Liver (tissue), 9 donors: ENCODE data around the gene LSMEM2. TPM values are rescaled to one million over a fixed set of nuclear protein-coding genes. Genes with fewer than 3 reads are reported as not detected.

Source experiments
- DNase-seq: peaks from one replicate; pipeline ENCODE4 v3.0.0-alpha.2; 2017; ENCODE audit warnings: low spot score
- H3K27ac ChIP-seq, 2 donors: one replicate each; pipeline ENCODE4 v1.7.0; 2013; ENCODE audit warnings: inconsistent platforms in 2 of 2, low read length in 2 of 2, control low read depth in 1 of 2, low read depth in 1 of 2, mild to moderate bottlenecking in 1 of 2
- H3K27me3 ChIP-seq, 4 donors: one replicate each; pipeline versions ENCODE4 v1.6.1 to v1.7.0; 2013; ENCODE audit warnings: low read length in 3 of 4, inconsistent platforms in 1 of 4, mild to moderate bottlenecking in 1 of 4, moderate library complexity in 1 of 4; ENCODE audit not compliant: control insufficient read depth in 4 of 4, insufficient read depth in 4 of 4
- H3K36me3 ChIP-seq, 4 donors: one replicate each; pipeline versions ENCODE4 v1.6.1 to v1.7.0; 2013; ENCODE audit warnings: low read length in 3 of 4, mild to moderate bottlenecking in 3 of 4, low read depth in 1 of 4, moderate library complexity in 1 of 4; ENCODE audit not compliant: control insufficient read depth in 4 of 4, insufficient read depth in 3 of 4
- H3K4me1 ChIP-seq, 4 donors: one replicate each; pipeline versions ENCODE4 v1.6.1 to v1.7.0; 2013; ENCODE audit warnings: low read length in 3 of 4, mild to moderate bottlenecking in 3 of 4, moderate library complexity in 1 of 4; ENCODE audit not compliant: control insufficient read depth in 4 of 4, insufficient read depth in 4 of 4
- H3K4me3 ChIP-seq, 3 donors: one replicate each; pipeline versions ENCODE4 v1.6.1 to v1.7.0; 2013; ENCODE audit warnings: low read length in 3 of 3, control low read depth in 1 of 3, low read depth in 1 of 3, mild to moderate bottlenecking in 1 of 3
- H3K9ac ChIP-seq, 2 donors: one replicate each; pipeline ENCODE4 v1.7.0; 2013; ENCODE audit warnings: low read length in 2 of 2, mild to moderate bottlenecking in 2 of 2, moderate library complexity in 2 of 2, control low read depth in 1 of 2, low read depth in 1 of 2
- H3K9me3 ChIP-seq, 4 donors: one replicate each; pipeline versions ENCODE4 v1.6.1 to v1.7.0; 2013; ENCODE audit warnings: low read length in 3 of 4; ENCODE audit not compliant: control insufficient read depth in 4 of 4
- EGR1 ChIP-seq, 2 donors: IDR thresholded peaks; 2 replicates each; pipeline ENCODE4 v1.6.1; 2016 to 2018; ENCODE audit warnings: antibody characterized with exemption in 2 of 2, low read depth in 2 of 2
- FOXA1 ChIP-seq: IDR thresholded peaks from 2 replicates; pipeline ENCODE4 v1.6.1; 2016; ENCODE audit warnings: antibody characterized with exemption
- FOXA2 ChIP-seq: IDR thresholded peaks from 2 replicates; pipeline ENCODE4 v1.6.1; 2016; ENCODE audit warnings: antibody characterized with exemption
- GABPA ChIP-seq, 2 donors: IDR thresholded peaks in 1 of 2; conservative IDR thresholded peaks in 1 of 2; 2 replicates each; pipeline ENCODE4 v1.6.1; 2016; ENCODE audit warnings: antibody characterized with exemption in 2 of 2, mild to moderate bottlenecking in 1 of 2, moderate library complexity in 1 of 2
- HNF4A ChIP-seq, 2 donors: conservative IDR thresholded peaks; 2 replicates each; pipeline ENCODE4 v1.6.1; 2016; ENCODE audit warnings: antibody characterized with exemption in 2 of 2, mild to moderate bottlenecking in 2 of 2
- HNF4G ChIP-seq: IDR thresholded peaks from 2 replicates; pipeline ENCODE4 v1.6.1; 2016; ENCODE audit warnings: antibody characterized with exemption
- JUND ChIP-seq, 2 donors: IDR thresholded peaks; 2 replicates each; pipeline ENCODE4 v1.6.1; 2016; ENCODE audit warnings: antibody characterized with exemption in 2 of 2
- MAX ChIP-seq: IDR thresholded peaks from 2 replicates; pipeline ENCODE4 v1.6.1; 2016; ENCODE audit warnings: antibody characterized with exemption
- NR2F2 ChIP-seq: IDR thresholded peaks from 2 replicates; pipeline ENCODE4 v1.6.1; 2016; ENCODE audit warnings: antibody characterized with exemption
- RAD21 ChIP-seq, 2 donors: IDR thresholded peaks; 2 replicates each; pipeline ENCODE4 v1.6.1; 2016; ENCODE audit warnings: antibody characterized with exemption in 2 of 2, mild to moderate bottlenecking in 2 of 2
- RXRA ChIP-seq, 2 donors: IDR thresholded peaks; 2 replicates each; pipeline ENCODE4 v1.6.1; 2017 to 2018; ENCODE audit warnings: antibody characterized with exemption in 2 of 2, mild to moderate bottlenecking in 1 of 2
- SP1 ChIP-seq: IDR thresholded peaks from 2 replicates; pipeline ENCODE4 v1.6.1; 2018; ENCODE audit warnings: antibody characterized with exemption, mild to moderate bottlenecking
- TAF1 ChIP-seq: conservative IDR thresholded peaks from 2 replicates; pipeline ENCODE4 v1.6.1; 2016; ENCODE audit warnings: antibody characterized with exemption, mild to moderate bottlenecking
- YY1 ChIP-seq: IDR thresholded peaks from 2 replicates; pipeline ENCODE4 v1.6.1; 2016; ENCODE audit warnings: antibody characterized with exemption, mild to moderate bottlenecking
- WGBS: extraction: QIAGEN DNeasy Blood & Tissue Kit; methylation state at CpG from one replicate; pipeline ENCODE4 v1.1.7; 2013; 5-methylcytosine and 5-hydroxymethylcytosine counted together
- polyA plus RNA-seq, 2 donors: library from polyadenylated mRNA; stranded (reverse) in 1 of 2; unstranded in 1 of 2; fragments of 200-250 nt in 1 of 2; fragments of >200 nt in 1 of 2; fragmentation: Nextera tagmentation in 1 of 2; extraction: Ambion mirVana in 1 of 2; gene quantifications; one replicate each; pipeline versions ENCODE4 v1.2.1 to v1.2.3, GENCODE V29; 2013 to 2015
- total RNA-seq, 2 donors: library from RNA; depleted of rRNA; stranded (reverse); fragments of >200 nt; gene quantifications; one replicate each; pipeline ENCODE4 v1.2.3, GENCODE V29; 2014
- TF ChIP-seq, protein P1 (sequence below): fragments of 150-350 bp; IDR thresholded peaks from 2 replicates; pipeline ENCODE4 v1.5.1; 2017; ENCODE audit warnings: improper control_type of control experiment, low read depth, low read length; ENCODE audit not compliant: missing input control
- TF ChIP-seq, protein P2 (sequence below): IDR thresholded peaks from 2 replicates; pipeline ENCODE4 v1.6.1; 2016; ENCODE audit warnings: antibody characterized with exemption
- TF ChIP-seq, protein P3 (sequence below): IDR thresholded peaks from 2 replicates; pipeline ENCODE4 v1.6.1; 2016; ENCODE audit warnings: antibody characterized with exemption
- donor health status: healthy.
- donor health status: healthy.
- donor health status: healthy.
- donor health status: healthy.
- donor health status: healthy.

The LSMEM2 gene
- total and polyA plus RNA-seq, 4 donors: 0.03 to 0.08 TPM; not detected in 2

DNA sequence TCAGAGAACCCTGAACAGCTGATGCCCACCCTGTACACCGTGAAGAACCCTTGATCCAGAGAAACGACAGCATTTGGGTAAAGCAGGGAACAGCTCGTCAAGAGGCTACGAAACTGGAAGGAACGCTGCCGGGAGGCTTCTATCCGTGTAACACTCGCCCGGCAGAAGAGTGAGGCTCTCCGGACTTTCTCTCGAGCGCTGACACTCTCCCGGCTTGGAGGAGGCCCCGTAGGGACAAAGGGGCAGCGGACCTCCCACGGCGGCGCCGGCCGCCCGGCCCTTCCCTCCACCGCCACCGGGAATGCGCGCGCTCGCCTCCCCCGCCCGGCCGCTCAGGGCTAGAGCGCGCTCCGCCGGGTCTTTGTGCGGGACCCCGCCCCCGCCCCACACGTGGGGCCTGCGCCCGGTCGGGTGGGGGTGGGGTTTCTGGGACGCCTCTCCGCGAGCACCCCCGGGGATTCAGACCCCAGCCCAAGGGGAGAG lies 42.0 kb downstream of the LSMEM2 start:
- TF ChIP-seq, protein P1, sequence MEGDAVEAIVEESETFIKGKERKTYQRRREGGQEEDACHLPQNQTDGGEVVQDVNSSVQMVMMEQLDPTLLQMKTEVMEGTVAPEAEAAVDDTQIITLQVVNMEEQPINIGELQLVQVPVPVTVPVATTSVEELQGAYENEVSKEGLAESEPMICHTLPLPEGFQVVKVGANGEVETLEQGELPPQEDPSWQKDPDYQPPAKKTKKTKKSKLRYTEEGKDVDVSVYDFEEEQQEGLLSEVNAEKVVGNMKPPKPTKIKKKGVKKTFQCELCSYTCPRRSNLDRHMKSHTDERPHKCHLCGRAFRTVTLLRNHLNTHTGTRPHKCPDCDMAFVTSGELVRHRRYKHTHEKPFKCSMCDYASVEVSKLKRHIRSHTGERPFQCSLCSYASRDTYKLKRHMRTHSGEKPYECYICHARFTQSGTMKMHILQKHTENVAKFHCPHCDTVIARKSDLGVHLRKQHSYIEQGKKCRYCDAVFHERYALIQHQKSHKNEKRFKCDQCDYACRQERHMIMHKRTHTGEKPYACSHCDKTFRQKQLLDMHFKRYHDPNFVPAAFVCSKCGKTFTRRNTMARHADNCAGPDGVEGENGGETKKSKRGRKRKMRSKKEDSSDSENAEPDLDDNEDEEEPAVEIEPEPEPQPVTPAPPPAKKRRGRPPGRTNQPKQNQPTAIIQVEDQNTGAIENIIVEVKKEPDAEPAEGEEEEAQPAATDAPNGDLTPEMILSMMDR: peak; percentile 19
- TF ChIP-seq MAX: no peak
- TF ChIP-seq, protein P2, sequence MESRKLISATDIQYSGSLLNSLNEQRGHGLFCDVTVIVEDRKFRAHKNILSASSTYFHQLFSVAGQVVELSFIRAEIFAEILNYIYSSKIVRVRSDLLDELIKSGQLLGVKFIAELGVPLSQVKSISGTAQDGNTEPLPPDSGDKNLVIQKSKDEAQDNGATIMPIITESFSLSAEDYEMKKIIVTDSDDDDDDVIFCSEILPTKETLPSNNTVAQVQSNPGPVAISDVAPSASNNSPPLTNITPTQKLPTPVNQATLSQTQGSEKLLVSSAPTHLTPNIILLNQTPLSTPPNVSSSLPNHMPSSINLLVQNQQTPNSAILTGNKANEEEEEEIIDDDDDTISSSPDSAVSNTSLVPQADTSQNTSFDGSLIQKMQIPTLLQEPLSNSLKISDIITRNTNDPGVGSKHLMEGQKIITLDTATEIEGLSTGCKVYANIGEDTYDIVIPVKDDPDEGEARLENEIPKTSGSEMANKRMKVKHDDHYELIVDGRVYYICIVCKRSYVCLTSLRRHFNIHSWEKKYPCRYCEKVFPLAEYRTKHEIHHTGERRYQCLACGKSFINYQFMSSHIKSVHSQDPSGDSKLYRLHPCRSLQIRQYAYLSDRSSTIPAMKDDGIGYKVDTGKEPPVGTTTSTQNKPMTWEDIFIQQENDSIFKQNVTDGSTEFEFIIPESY: no peak
- TF ChIP-seq FOXA2: no peak
- Histone ChIP-seq H3K9ac (peak overlapping the region; percentile 86 to 97), H3K4me3 (peak overlapping the region; percentile 81 to 96 (median 95)), H3K27me3 (no peaks in the 10 kb centered on the region), H3K9me3 (no peaks in the 10 kb centered on the region), H3K27ac (peak overlapping the region; percentile 98 to 99), H3K36me3 (peaks cover 0 to 14% (median 4%) of the 10 kb centered on the region in 4 donors), H3K4me1 (peaks cover 15 to 66% (median 53%) of the 10 kb centered on the region in 4 donors)
- WGBS: under 1% methylated on average over 45 of the region's 45 CpGs
- peak; percentile 77 for DNase-seq

GRCh38 chr3:50321336-50322114 lies 42.6 kb downstream of the LSMEM2 start:
- Histone ChIP-seq H3K27me3 (no peaks in the 10 kb centered on the region), H3K27ac (peak overlapping the region; percentile 98 to 99), H3K9ac (peak overlapping the region; percentile 94 to 97), H3K4me1 (peaks cover 15 to 71% (median 53%) of the 10 kb centered on the region in 4 donors), H3K4me3 (peak overlapping the region; percentile 81 to 96 (median 95)), H3K9me3 (no peaks in the 10 kb centered on the region), H3K36me3 (peaks cover 0 to 11% (median 2%) of the 10 kb centered on the region in 4 donors)
- DNase-seq: peak; percentile 88
- WGBS: 2% methylated on average over 59 of the region's 59 CpGs
- TF ChIP-seq JUND (IDR thresholded peaks at IDR 0.05): no peak
- peak; percentile 77 for TF ChIP-seq SP1
- TF ChIP-seq FOXA2: no peak
- peak; percentile 99 for TF ChIP-seq MAX
- TF ChIP-seq, protein P1: peak; percentile 31
- no peak for TF ChIP-seq FOXA1
- peak in 1 of 2 donors; percentile 9 for TF ChIP-seq HNF4A (conservative IDR thresholded peaks at IDR 0.05)
- TF ChIP-seq, protein P2: no peak
- TF ChIP-seq NR2F2: peak; percentile 71
- TF ChIP-seq GABPA (IDR thresholded peaks at IDR 0.05 in 1 of 2, conservative IDR thresholded peaks at IDR 0.05 in 1 of 2): no peak
- TF ChIP-seq, protein P3, sequence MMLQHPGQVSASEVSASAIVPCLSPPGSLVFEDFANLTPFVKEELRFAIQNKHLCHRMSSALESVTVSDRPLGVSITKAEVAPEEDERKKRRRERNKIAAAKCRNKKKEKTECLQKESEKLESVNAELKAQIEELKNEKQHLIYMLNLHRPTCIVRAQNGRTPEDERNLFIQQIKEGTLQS: no peak
- no peak for TF ChIP-seq HNF4G
- peak in 1 of 2 donors; percentile 83 for TF ChIP-seq EGR1 (IDR thresholded peaks at IDR 0.05; ENCODE audit: low read depth in 2 of 2)
- peak in 1 of 2 donors; percentile 17 for TF ChIP-seq RAD21 (IDR thresholded peaks at IDR 0.05)
- TF ChIP-seq TAF1: no peak
- no peak for TF ChIP-seq YY1
- peak; percentile 4 to 23 for TF ChIP-seq RXRA (IDR thresholded peaks at IDR 0.05)
